ENCODE measurements around the gene DNAJC7.

DNAJC7 gene

DNA sequence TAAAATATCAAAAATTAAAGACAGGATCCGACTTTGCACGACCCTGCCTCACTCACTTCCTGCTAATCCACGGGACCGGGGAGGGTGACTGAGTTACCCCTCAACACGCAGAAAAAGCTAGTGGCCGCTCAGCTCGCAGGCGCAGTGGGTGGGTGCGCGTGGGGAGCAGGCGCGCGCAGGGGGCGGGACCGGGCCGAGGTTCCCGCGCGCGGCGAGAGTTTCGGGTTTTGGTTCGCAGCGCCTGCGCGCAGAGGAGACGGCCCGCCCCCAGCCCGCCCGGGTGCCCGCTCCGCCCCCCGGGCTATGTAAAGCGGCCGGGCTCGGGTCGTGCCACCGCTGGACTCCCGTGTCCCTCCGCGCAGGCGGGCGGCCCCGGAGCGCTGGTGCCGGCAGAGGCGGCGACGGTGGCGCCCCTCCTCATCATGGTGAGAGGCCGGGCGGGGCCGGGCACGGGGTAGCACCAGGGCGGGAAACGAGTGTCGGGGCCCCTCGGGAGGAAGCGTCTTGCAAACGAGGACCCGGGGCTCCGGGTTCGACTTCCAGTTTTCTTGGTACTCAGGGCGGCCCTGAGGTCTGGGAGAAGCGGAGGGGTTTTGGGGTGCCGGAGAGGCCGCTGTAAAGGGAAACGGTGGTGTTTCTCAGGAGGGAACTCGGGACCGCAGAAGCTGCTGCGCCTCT is 50.6 kb downstream of the DNAJC7 start, which contains the start of gene CNP:
CNP (plus strand) TSS at position 333 of the 678 bp plus-strand sequence; CDS start at position 423, 90 bp downstream.
- TF ChIP-seq TAF1 (IDR thresholded peaks at IDR 0.05; ENCODE audit: borderline replicate concordance, insufficient read depth, low read length) (peak; percentile 72; the same call in 1 of the 2 replicates), SIN3A (IDR thresholded peaks at IDR 0.05; ENCODE audit: borderline replicate concordance, insufficient read depth, low read length) (peak; percentile 53; the same call in 1 of the 2 replicates), POLR2AphosphoS5 (IDR thresholded peaks at IDR 0.05; ENCODE audit: low read depth, low read length) (peak; percentile 90), FOXP2 (optimal IDR thresholded peaks at IDR 0.05; ENCODE audit: borderline replicate concordance, extremely low read depth, extremely low read length, insufficient read depth) (no peak)
- TF ChIP-seq, protein P1, sequence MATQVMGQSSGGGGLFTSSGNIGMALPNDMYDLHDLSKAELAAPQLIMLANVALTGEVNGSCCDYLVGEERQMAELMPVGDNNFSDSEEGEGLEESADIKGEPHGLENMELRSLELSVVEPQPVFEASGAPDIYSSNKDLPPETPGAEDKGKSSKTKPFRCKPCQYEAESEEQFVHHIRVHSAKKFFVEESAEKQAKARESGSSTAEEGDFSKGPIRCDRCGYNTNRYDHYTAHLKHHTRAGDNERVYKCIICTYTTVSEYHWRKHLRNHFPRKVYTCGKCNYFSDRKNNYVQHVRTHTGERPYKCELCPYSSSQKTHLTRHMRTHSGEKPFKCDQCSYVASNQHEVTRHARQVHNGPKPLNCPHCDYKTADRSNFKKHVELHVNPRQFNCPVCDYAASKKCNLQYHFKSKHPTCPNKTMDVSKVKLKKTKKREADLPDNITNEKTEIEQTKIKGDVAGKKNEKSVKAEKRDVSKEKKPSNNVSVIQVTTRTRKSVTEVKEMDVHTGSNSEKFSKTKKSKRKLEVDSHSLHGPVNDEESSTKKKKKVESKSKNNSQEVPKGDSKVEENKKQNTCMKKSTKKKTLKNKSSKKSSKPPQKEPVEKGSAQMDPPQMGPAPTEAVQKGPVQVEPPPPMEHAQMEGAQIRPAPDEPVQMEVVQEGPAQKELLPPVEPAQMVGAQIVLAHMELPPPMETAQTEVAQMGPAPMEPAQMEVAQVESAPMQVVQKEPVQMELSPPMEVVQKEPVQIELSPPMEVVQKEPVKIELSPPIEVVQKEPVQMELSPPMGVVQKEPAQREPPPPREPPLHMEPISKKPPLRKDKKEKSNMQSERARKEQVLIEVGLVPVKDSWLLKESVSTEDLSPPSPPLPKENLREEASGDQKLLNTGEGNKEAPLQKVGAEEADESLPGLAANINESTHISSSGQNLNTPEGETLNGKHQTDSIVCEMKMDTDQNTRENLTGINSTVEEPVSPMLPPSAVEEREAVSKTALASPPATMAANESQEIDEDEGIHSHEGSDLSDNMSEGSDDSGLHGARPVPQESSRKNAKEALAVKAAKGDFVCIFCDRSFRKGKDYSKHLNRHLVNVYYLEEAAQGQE (IDR thresholded peaks at IDR 0.05; ENCODE audit: insufficient read depth in 1 of 2, low read depth in 2 of 2, low read length in 2 of 2), result 0 out of 4 replicates have a peak, but pooled peaks of 1 of the 2 experiments have one; percentile 19

DNA sequence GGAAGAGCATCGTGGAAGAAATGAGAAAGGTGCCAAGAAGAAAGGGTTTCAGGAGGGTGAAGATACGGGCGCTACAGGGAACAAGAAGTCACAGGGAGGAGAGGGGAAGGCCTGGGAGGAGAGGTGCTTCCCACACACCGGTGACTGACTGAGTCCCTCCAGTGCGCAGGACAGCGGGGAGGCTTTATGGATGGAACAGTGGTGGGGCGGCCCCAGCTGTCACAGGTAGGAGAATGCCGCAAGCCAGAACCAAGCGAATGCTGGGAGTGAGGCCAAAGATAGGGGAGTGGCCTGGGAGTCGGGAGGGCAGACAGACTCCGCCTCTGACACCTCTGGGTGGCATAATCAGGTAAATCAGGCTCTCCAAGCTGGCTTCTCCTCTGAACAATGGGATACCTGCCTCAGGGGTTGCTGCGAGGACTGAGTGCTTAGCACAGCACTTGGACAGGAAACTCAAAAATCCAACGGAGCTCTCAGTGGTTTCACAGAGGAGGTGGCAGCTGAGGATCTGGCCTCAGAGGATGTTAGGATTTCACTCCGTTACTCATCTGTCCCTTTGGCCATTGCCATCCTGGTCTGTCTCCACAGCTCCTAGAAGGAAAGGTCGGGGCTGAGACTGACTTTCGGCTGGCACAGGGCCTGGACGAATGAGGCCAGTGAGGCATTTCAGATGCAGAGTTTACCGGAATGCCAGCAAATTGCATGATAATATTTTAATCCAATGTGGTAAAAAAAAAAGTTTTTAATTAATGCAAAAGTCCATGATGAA is 51.4 kb downstream of the DNAJC7 start:
- TF ChIP-seq FOXP2 (optimal IDR thresholded peaks at IDR 0.05; ENCODE audit: borderline replicate concordance, extremely low read depth, extremely low read length, insufficient read depth), result no peak
- TF ChIP-seq POLR2AphosphoS5 (IDR thresholded peaks at IDR 0.05; ENCODE audit: low read depth, low read length), result no peak
- TF ChIP-seq, protein P1 (IDR thresholded peaks at IDR 0.05; ENCODE audit: insufficient read depth in 1 of 2, low read depth in 2 of 2, low read length in 2 of 2), result no peak
- no peak for TF ChIP-seq TAF1 (IDR thresholded peaks at IDR 0.05; ENCODE audit: borderline replicate concordance, insufficient read depth, low read length)
- TF ChIP-seq SIN3A (IDR thresholded peaks at IDR 0.05; ENCODE audit: borderline replicate concordance, insufficient read depth, low read length), result no peak

DNA sequence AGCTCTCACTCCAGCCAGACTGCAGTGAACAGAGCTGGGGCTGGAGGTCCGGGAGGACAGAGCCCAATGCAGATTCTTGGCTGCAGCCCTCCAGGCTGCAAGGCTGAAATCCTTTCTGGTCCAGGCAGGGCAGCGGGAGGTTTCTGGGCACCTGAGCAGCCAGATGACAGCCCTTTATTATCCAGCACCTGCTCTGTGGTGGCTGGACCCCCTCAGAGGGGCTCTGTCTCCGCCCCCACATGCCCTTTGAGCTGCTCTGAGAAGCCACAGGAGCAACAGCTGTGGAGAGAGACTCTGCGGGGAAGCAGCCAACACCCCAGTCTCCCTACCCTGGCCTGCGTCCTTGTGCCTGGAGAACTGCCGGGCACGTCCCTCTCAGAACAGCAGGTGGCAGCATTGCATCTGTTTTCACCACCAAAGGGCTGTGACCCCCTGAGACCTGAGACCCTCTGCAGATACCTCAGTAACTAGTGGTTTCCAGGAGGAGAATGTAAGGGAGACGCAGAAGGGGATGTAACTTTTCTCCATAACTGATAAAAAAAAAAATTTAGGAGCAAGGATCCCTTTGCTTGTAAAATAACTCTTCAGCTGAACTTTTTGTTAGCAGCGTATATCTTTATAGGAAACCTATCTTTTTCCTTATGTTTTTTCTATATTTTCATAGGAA is 54.3 kb downstream of the DNAJC7 start:
- TF ChIP-seq, protein P1 (IDR thresholded peaks at IDR 0.05; ENCODE audit: insufficient read depth in 1 of 2, low read depth in 2 of 2, low read length in 2 of 2), result no peak
- no peak for TF ChIP-seq POLR2AphosphoS5 (IDR thresholded peaks at IDR 0.05; ENCODE audit: low read depth, low read length)
- no peak for TF ChIP-seq SIN3A (IDR thresholded peaks at IDR 0.05; ENCODE audit: borderline replicate concordance, insufficient read depth, low read length)
- TF ChIP-seq FOXP2 (optimal IDR thresholded peaks at IDR 0.05; ENCODE audit: borderline replicate concordance, extremely low read depth, extremely low read length, insufficient read depth), result peak; percentile 54
- TF ChIP-seq TAF1 (IDR thresholded peaks at IDR 0.05; ENCODE audit: borderline replicate concordance, insufficient read depth, low read length), result no peak

DNA sequence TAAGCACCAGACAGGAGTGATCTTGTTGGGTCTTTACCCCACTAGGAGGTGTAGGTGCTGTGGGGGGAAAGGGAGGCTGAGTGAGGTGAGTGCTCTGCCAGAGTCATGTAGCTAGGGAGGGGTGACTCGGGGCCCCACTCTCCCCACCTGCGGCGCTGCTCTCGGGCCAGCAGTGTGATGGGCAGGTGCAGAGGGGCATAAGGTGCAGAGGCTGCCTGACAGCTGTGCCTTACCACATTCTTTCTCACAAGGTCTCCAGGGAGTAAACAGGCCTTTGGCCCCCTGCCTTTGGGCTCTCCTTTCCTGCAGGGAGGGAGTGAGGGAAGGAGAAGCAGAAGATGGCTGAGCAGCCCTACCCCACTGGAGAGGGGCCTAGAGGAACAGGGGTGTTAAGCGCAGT is 55.1 kb downstream of the DNAJC7 start:
- TF ChIP-seq POLR2AphosphoS5 (IDR thresholded peaks at IDR 0.05; ENCODE audit: low read depth, low read length), result no peak
- TF ChIP-seq, protein P1 (IDR thresholded peaks at IDR 0.05; ENCODE audit: insufficient read depth in 1 of 2, low read depth in 2 of 2, low read length in 2 of 2), result no peak
- TF ChIP-seq SIN3A (IDR thresholded peaks at IDR 0.05; ENCODE audit: borderline replicate concordance, insufficient read depth, low read length), result no peak

Measured in PFSK-1 (cell line).